MM.1S (cell line): ENCODE measurements around the gene NUDT17.

Experiments used
- DNase-seq: peaks from one replicate; pipeline ENCODE4 v3.0.0-alpha.2; 2015
- H2AFZ ChIP-seq: fragments of 300-600 bp; sonication (generic); 2 replicates; pipeline ENCODE4 v1.6.0; 2016; ENCODE audit warnings: antibody characterized with exemption, low read length
- H3F3A ChIP-seq: fragments of 300-600 bp; sonication (generic); 2 replicates; pipeline ENCODE4 v1.6.1; 2016; ENCODE audit warnings: mild to moderate bottlenecking, antibody characterized with exemption, low read length, moderate library complexity, mixed read lengths; ENCODE audit not compliant: insufficient read depth
- H3K27ac ChIP-seq: fragments of 300-600 bp; sonication (generic); 2 replicates; pipeline ENCODE4 v1.5.1; 2016; ENCODE audit warnings: mild to moderate bottlenecking, low read length
- H3K27me3 ChIP-seq: fragments of 300-600 bp; sonication (generic); replicated peaks from 2 replicates; pipeline ENCODE4 v1.6.0; 2016; ENCODE audit warnings: low read length; ENCODE audit not compliant: insufficient read depth
- H3K36me3 ChIP-seq: fragments of 300-600 bp; sonication (generic); replicated peaks from 2 replicates; pipeline ENCODE4 v1.6.1; 2016; ENCODE audit warnings: mild to moderate bottlenecking, low read length, mixed read lengths; ENCODE audit not compliant: insufficient read depth
- H3K4me1 ChIP-seq: fragments of 300-600 bp; sonication (generic); 2 replicates; pipeline ENCODE4 v1.6.1; 2016; ENCODE audit warnings: low read length, mixed read lengths
- H3K4me2 ChIP-seq: fragments of 300-600 bp; sonication (generic); 2 replicates; pipeline ENCODE4 v1.6.0; 2016; ENCODE audit warnings: low read depth, low read length
- H3K4me3 ChIP-seq: fragments of 300-600 bp; sonication (generic); 2 replicates; pipeline ENCODE4 v1.5.1; 2016; ENCODE audit warnings: low read length, mixed read lengths
- H3K79me2 ChIP-seq: fragments of 300-600 bp; sonication (generic); 2 replicates; pipeline ENCODE4 v1.6.1; 2016; ENCODE audit warnings: mixed run types, low read length, mixed read lengths
- H3K9ac ChIP-seq: fragments of 300-600 bp; sonication (generic); 2 replicates; pipeline ENCODE4 v1.6.1; 2016; ENCODE audit warnings: low read length, mixed read lengths
- H3K9me2 ChIP-seq: fragments of 300-600 bp; sonication (generic); replicated peaks from 2 replicates; pipeline ENCODE4 v1.6.1; 2016; ENCODE audit warnings: mild to moderate bottlenecking, low read length, mixed read lengths; ENCODE audit not compliant: insufficient read depth
- H3K9me3 ChIP-seq: fragments of 300-600 bp; sonication (generic); replicated peaks from 2 replicates; pipeline ENCODE4 v1.6.1; 2016; ENCODE audit warnings: mild to moderate bottlenecking, low read length, mixed read lengths; ENCODE audit not compliant: insufficient read depth
- H4K20me1 ChIP-seq: fragments of 300-600 bp; sonication (generic); 2 replicates; pipeline ENCODE4 v1.6.1; 2016; ENCODE audit warnings: mild to moderate bottlenecking, low read length, moderate library complexity, mixed read lengths; ENCODE audit not compliant: insufficient read depth
- CTCF ChIP-seq: fragments of 300-600 bp; sonication (generic); IDR thresholded peaks from 2 replicates; pipeline ENCODE4 v1.5.1; 2016; ENCODE audit warnings: antibody characterized with exemption, low read length, mixed read lengths
- EZH2 ChIP-seq: fragments of 300-600 bp; sonication (generic); optimal IDR thresholded peaks from 2 replicates; pipeline ENCODE3; 2017; ENCODE audit warnings: low read depth, mild to moderate bottlenecking, antibody characterized with exemption, low read length, mixed read lengths
- EZH2phosphoT487 ChIP-seq: fragments of 300-600 bp; sonication (generic); IDR thresholded peaks from 2 replicates; pipeline ENCODE4 v1.6.1; 2018; ENCODE audit warnings: antibody characterized with exemption, low read length

NUDT17 gene

GRCh38 chr1:145891587-145892485 lies 46.4 kb downstream of the NUDT17 start:
- Histone ChIP-seq H3K4me3 (no peak overlapping the region), H3F3A (no peaks in the 10 kb centered on the region), H4K20me1 (no peaks in the 10 kb centered on the region), H3K4me2 (no peak overlapping the region), H3K79me2 (no peaks in the 10 kb centered on the region), H3K36me3 (no peaks in the 10 kb centered on the region), H3K27me3 (no peaks in the 10 kb centered on the region), H3K9me2 (no peaks in the 10 kb centered on the region), H3K9ac (no peak overlapping the region), H3K27ac (no peak overlapping the region), H3K4me1 (no peaks in the 10 kb centered on the region), H3K9me3 (no peaks in the 10 kb centered on the region), H2AFZ (0 out of 2 replicates have a peak overlapping the region, but pooled peaks have one; percentile 0)
- TF ChIP-seq EZH2 (no peak), CTCF (peak; percentile 90)
- DNase-seq: peak; percentile 61

- H3K4me1 ChIP-seq: no peaks in the 10 kb centered on the region
- TF ChIP-seq EZH2phosphoT487: no peak
- TF ChIP-seq CTCF: no peak
- no peak for TF ChIP-seq EZH2
- no peak for DNase-seq
- H3K9me3 ChIP-seq: no peaks in the 10 kb centered on the region
- no peak overlapping the region for H2AFZ ChIP-seq
- H3K4me2 ChIP-seq: no peak overlapping the region
- no peaks in the 10 kb centered on the region for H4K20me1 ChIP-seq
- H3K36me3 ChIP-seq: no peaks in the 10 kb centered on the region
- H3K27me3 ChIP-seq: no peaks in the 10 kb centered on the region
- H3F3A ChIP-seq: no peaks in the 10 kb centered on the region
- no peaks in the 10 kb centered on the region for H3K79me2 ChIP-seq
- no peak overlapping the region for H3K27ac ChIP-seq
- no peak overlapping the region for H3K4me3 ChIP-seq
- no peaks in the 10 kb centered on the region for H3K9me2 ChIP-seq
- no peak overlapping the region for H3K9ac ChIP-seq
These were observed 47.2 kb downstream of the NUDT17 start for GRCh38 chr1:145892486-145893087.

GRCh38 chr1:145893306-145894055 lies 48.1 kb downstream of the NUDT17 start:
- Histone ChIP-seq H3K79me2 (no peaks in the 10 kb centered on the region), H3F3A (no peaks in the 10 kb centered on the region), H3K9me2 (no peaks in the 10 kb centered on the region), H3K27me3 (no peaks in the 10 kb centered on the region), H3K9me3 (no peaks in the 10 kb centered on the region), H3K27ac (no peak overlapping the region), H3K4me1 (no peaks in the 10 kb centered on the region), H2AFZ (no peak overlapping the region), H3K36me3 (no peaks in the 10 kb centered on the region), H3K4me2 (no peak overlapping the region), H3K4me3 (no peak overlapping the region), H3K9ac (no peak overlapping the region), H4K20me1 (no peaks in the 10 kb centered on the region)
- DNase-seq: no peak
- TF ChIP-seq EZH2 (no peak), EZH2phosphoT487 (no peak), CTCF (no peak)
